Prostate gland (tissue), 2 donors: ENCODE results near the gene PSD. TPM values are rescaled to one million over a fixed set of nuclear protein-coding genes. Genes with fewer than 3 reads are reported as not detected.
A peak's percentile ranks its signal among the peaks of the same experiment; 100 is the strongest.

Experiments used
- DNase-seq: peaks from one replicate; pipeline ENCODE4 v3.0.0-alpha.2; 2019; ENCODE audit warnings: low spot score
- H3K27ac ChIP-seq, 2 donors: fragments of 200-600 bp; sonication (generic); 2 replicates each; pipeline ENCODE4 v1.5.1; 2017 to 2019
- H3K27me3 ChIP-seq: fragments of 200-600 bp; sonication (generic); replicated peaks from 2 replicates; pipeline ENCODE4 v1.5.1; 2019; ENCODE audit not compliant: insufficient read depth
- H3K36me3 ChIP-seq, 2 donors: fragments of 200-600 bp; sonication (generic); 1 replicate in 1 of 2; 2 replicates in 1 of 2; pipeline versions ENCODE4 v1.5.1 to v1.8.1; 2017 to 2019
- H3K4me1 ChIP-seq: fragments of 200-600 bp; sonication (generic); replicated peaks from 2 replicates; pipeline ENCODE4 v1.5.1; 2019
- H3K4me3 ChIP-seq, 2 donors: fragments of 200-600 bp; sonication (generic); 2 replicates each; pipeline ENCODE4 v1.5.1; 2017 to 2019
- H3K9me3 ChIP-seq: fragments of 200-600 bp; sonication (generic); 2 replicates; pipeline ENCODE4 v1.5.1; 2017
- POLR2A ChIP-seq: fragments of 450-650 bp; IDR thresholded peaks from one replicate; pipeline ENCODE4 v1.6.1; 2016; ENCODE audit warnings: antibody characterized with exemption, mild to moderate bottlenecking
- POLR2AphosphoS5 ChIP-seq: sonication (generic); formaldehyde crosslinking; IDR thresholded peaks from one replicate; pipeline ENCODE4 v1.6.1; 2017; ENCODE audit warnings: antibody characterized with exemption
- whole genome bisulfite sequencing: methylation state at CpG from one replicate; pipeline ENCODE4 v1.1.5; 2018; 5-methylcytosine and 5-hydroxymethylcytosine counted together
- intact Hi-C: fragments of 100-400 bp; cut with DNase I; formaldehyde crosslinking; loops from one replicate; pipeline ENCODE4 v1.14.2; 2022
- total RNA-seq, 2 donors: library from RNA; depleted of rRNA; stranded (reverse); fragments of >200 nt; gene quantifications; one replicate each; pipeline ENCODE4 v1.1.0, GENCODE V29; 2016
- TF ChIP-seq, protein P1 (sequence below), 4 experiments: fragments of 200-600 bp in 2 of 4; fragments of 450-650 bp in 2 of 4; sonication (generic) in 2 of 4; IDR thresholded peaks; 1 replicate in 3 of 4; 2 replicates in 1 of 4; pipeline ENCODE4 v1.5.1; 2016 to 2019; ENCODE audit warnings: antibody characterized with exemption in 4 of 4, mild to moderate bottlenecking in 2 of 4, moderate library complexity in 2 of 4

Gene PSD
- total RNA-seq, 2 donors from 2014 or later, result 1.0 to 10.9 TPM

DNA sequence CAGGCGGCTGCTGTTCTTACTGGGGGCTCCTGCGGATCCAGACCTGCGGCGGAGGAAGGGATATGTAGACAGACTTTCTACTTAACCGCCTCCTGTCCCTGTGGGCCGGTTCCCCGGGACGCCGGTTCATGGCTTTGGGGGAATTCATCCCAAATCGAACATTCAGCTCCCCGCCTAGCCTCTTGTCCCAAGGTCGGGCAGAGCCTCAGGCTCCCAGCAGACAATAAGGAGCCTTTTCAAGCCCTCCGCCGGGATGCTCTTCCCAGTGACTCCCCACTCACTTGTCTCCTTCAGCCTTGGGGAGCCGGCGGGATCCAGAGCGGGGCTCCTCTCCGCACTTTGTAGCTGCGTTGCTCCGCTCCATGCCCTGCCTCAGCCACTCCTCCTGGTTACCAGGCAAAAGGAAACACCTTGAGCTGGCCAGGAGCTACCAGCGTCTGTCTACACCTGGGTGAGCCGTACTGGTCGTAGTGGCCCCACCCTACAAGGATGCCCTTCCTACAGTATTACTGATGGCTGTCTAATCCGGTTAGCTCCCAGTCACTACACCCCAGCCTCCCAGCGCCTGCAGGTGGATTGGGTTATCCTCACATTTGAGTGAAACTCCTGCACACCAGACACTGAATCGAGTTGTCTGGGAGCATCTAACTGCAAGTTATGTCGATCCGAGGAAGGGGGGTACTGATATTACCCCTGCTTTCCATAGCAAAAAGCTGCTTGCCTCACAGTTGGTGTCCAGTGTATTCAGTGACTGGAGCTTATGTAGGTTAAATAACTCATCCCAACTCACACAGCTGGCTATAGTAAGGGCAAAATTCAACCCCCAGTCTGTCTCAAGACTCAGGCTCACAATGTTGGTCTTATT is 32.8 kb upstream of the PSD start, which contains the start of gene C10orf95:
TSS of gene C10orf95 (minus strand) at position 439 of the 865 bp plus-strand sequence. CDS start 450 bp downstream, outside the sequence.
- Histone ChIP-seq H3K36me3 (no peaks in the 10 kb centered on the region), H3K27me3 (no peaks in the 10 kb centered on the region), H3K9me3 (no peaks in the 10 kb centered on the region), H3K27ac (peak within 1 kb of the TSS; percentile 86 to 89), H3K4me1 (no peaks in the 10 kb centered on the region), H3K4me3 (peak within 1 kb of the TSS; percentile 71 to 82)
- TF ChIP-seq POLR2A (no peak), POLR2AphosphoS5 (no peak)
- TF ChIP-seq, protein P1, sequence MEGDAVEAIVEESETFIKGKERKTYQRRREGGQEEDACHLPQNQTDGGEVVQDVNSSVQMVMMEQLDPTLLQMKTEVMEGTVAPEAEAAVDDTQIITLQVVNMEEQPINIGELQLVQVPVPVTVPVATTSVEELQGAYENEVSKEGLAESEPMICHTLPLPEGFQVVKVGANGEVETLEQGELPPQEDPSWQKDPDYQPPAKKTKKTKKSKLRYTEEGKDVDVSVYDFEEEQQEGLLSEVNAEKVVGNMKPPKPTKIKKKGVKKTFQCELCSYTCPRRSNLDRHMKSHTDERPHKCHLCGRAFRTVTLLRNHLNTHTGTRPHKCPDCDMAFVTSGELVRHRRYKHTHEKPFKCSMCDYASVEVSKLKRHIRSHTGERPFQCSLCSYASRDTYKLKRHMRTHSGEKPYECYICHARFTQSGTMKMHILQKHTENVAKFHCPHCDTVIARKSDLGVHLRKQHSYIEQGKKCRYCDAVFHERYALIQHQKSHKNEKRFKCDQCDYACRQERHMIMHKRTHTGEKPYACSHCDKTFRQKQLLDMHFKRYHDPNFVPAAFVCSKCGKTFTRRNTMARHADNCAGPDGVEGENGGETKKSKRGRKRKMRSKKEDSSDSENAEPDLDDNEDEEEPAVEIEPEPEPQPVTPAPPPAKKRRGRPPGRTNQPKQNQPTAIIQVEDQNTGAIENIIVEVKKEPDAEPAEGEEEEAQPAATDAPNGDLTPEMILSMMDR (IDR thresholded peaks at IDR 0.05), result no peak
- no peak for DNase-seq
- intact Hi-C loops, result no loop called here
- whole genome bisulfite sequencing, result 23% methylated on average over 28 of the region's 28 CpGs

DNA sequence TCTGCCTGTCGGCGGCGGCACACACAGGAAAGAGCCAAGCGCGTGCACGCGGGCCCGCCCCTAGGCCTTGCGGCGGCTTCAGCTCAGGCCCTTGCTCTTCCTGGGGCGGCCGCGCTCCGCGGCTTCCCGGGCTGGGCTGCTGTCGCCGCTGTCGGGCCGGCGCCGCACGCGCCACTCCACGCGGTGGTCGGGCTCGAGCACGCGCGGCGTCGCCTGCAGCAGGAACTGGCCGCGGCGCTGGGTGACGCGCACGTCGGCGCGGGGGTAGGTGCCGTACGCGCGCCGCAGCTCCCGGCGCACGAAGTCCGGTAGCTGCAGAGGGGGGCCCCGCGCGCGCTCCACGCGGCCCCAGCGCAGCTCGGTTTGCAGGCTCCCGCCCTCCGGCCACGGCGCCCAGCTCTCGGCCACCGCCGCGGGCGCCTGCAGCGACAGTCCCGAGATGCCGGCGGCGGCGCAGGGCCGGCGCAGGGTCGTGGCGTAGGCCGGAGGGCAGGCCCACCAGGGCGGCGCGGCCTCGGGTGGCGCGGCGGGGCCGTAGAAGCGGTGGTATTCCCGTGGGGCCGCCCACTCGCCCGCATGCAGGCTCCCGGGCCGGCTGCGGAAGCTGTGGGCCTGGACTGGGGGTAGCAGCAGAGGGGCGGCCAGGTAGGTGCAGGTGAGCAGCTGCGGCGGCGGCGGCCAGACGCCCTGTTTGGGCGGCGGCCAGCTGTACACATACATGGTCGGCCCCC is 32.0 kb upstream of the PSD start:
- H3K36me3 ChIP-seq, result no peaks in the 10 kb centered on the region
- peak; percentile 81 for DNase-seq
- 1% methylated on average over 36 of the region's 104 CpGs for WGBS
- peak overlapping the region; percentile 86 to 89 for H3K27ac ChIP-seq
- intact Hi-C loops, result no loop called here
- no peaks in the 10 kb centered on the region for H3K4me1 ChIP-seq
- no peaks in the 10 kb centered on the region for H3K27me3 ChIP-seq
- no peaks in the 10 kb centered on the region for H3K9me3 ChIP-seq
- TF ChIP-seq, protein P1 (IDR thresholded peaks at IDR 0.05), result peak in 2 of 4 experiments; percentile 20 to 32
- peak; percentile 31 for TF ChIP-seq POLR2A
- peak; percentile 14 for TF ChIP-seq POLR2AphosphoS5
- H3K4me3 ChIP-seq, result peak overlapping the region; percentile 71 to 82

DNA sequence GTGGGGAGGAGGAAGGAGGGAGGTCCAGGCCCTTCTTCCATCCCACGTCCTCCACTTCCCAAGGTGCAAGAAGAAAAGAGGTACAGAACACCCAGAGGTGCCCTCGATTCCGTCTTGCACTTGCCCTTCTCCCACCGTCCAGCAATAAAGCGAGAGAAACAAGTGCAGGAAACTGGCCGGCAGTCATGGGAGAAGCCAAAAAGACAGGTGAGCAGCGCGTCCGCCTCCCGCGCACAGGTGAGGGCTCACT is 31.5 kb upstream of the PSD start:
- TF ChIP-seq, protein P1 (IDR thresholded peaks at IDR 0.05), result no peak
- no peak for TF ChIP-seq POLR2AphosphoS5
- TF ChIP-seq POLR2A, result no peak
- H3K4me1 ChIP-seq, result no peaks in the 10 kb centered on the region
- H3K27me3 ChIP-seq, result no peaks in the 10 kb centered on the region
- DNase-seq, result no peak
- H3K9me3 ChIP-seq, result no peaks in the 10 kb centered on the region
- WGBS, result 0% methylated on average over 11 of the region's 11 CpGs
- intact Hi-C loops, result no loop called here
- H3K27ac ChIP-seq, result peak overlapping the region; percentile 86 to 89
- peak overlapping the region; percentile 71 to 82 for H3K4me3 ChIP-seq
- H3K36me3 ChIP-seq, result no peaks in the 10 kb centered on the region

DNA sequence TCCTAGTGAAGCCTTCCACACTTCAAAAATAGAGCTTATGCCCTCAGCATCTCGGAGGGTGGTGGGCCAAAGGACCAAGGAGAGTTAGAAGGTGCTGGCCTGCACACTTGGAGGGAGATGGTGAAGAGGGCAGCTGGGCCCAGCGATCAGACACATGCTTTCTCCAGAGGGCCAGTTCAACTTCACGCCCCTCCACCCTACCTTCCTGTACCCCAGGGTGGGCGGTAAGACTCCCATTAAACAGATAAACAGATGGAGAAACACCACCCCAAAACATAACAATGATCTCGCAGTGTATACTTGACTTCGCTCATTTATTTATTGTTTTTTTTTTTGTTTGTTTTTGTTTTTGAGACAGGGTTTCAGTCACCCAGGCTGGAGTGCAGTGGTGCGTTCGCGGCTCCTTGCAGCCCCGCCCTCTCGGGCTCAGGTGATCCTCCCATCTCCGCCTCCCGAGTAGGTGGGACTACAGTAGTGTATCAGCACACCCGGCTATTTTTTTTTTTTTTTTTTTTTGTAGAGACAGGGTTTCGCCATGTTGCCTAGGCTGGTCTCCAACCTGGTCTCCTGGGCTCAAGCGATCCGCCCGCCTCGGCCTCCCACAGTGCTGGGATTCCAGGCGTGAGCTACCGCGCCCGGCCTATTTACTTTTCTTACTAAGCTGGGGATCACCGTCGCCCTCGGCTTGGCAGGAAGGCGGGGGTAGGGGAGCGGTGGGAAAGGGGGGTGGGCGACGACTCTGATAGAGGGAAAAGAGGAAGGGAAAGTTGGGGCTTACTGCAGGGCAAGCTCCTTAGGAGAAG is 30.9 kb upstream of the PSD start:
- Histone ChIP-seq H3K4me1 (no peaks in the 10 kb centered on the region), H3K27me3 (no peaks in the 10 kb centered on the region), H3K36me3 (no peaks in the 10 kb centered on the region), H3K9me3 (no peaks in the 10 kb centered on the region), H3K27ac (peak overlapping the region; percentile 86 to 89), H3K4me3 (peak overlapping the region; percentile 71 to 82)
- peak; percentile 89 for DNase-seq
- WGBS, result 8% methylated on average over 30 of the region's 30 CpGs
- TF ChIP-seq, protein P1 (IDR thresholded peaks at IDR 0.05), result no peak
- TF ChIP-seq POLR2AphosphoS5 (no peak), POLR2A (peak; percentile 14)
- intact Hi-C loops, result no loop called here
